Liver (tissue), 3 donors: ENCODE results near the gene MORC4.

ENCODE experiments used
- GABPA ChIP-seq, 2 donors: IDR thresholded peaks in 1 of 2; conservative IDR thresholded peaks in 1 of 2; 2 replicates each; pipeline ENCODE4 v1.6.1; 2016; ENCODE audit warnings: antibody characterized with exemption in 2 of 2, mild to moderate bottlenecking in 1 of 2, moderate library complexity in 1 of 2
- RAD21 ChIP-seq, 2 donors: IDR thresholded peaks; 2 replicates each; pipeline ENCODE4 v1.6.1; 2016; ENCODE audit warnings: antibody characterized with exemption in 2 of 2, mild to moderate bottlenecking in 2 of 2
- TAF1 ChIP-seq: conservative IDR thresholded peaks from 2 replicates; pipeline ENCODE4 v1.6.1; 2016; ENCODE audit warnings: antibody characterized with exemption, mild to moderate bottlenecking
- YY1 ChIP-seq: IDR thresholded peaks from 2 replicates; pipeline ENCODE4 v1.6.1; 2016; ENCODE audit warnings: antibody characterized with exemption, mild to moderate bottlenecking
- TF ChIP-seq, protein P1 (sequence below): fragments of 150-350 bp; IDR thresholded peaks from 2 replicates; pipeline ENCODE4 v1.5.1; 2017; ENCODE audit warnings: improper control_type of control experiment, low read depth, low read length; ENCODE audit not compliant: missing input control
- TF ChIP-seq, protein P2 (sequence below): IDR thresholded peaks from 2 replicates; pipeline ENCODE4 v1.6.1; 2016; ENCODE audit warnings: antibody characterized with exemption
- TF ChIP-seq, protein P3 (sequence below): IDR thresholded peaks from 2 replicates; pipeline ENCODE4 v1.6.1; 2016; ENCODE audit warnings: antibody characterized with exemption
- donor health status: healthy.
- donor health status: healthy.

DNA sequence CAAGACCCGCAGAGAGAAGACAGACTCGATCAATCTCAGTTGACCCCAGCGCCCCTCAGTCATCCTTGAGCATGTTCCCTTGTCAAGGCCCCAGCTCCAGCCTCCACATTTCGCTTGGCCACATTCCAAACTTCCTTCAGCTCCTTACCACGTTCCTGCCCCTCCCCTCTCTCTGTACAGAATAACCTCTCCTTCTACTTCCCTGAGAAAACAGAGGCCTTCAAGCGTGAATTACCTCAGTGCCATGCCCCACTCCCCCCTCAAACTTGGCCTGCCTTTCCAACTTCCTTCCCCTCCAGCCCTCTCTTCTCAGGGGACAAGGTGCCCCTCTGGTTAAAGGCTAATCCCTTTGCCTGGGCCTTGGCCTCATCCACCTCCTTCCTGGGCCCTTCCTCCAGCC is 93.7 kb downstream of the MORC4 start:
- TF ChIP-seq, protein P1, sequence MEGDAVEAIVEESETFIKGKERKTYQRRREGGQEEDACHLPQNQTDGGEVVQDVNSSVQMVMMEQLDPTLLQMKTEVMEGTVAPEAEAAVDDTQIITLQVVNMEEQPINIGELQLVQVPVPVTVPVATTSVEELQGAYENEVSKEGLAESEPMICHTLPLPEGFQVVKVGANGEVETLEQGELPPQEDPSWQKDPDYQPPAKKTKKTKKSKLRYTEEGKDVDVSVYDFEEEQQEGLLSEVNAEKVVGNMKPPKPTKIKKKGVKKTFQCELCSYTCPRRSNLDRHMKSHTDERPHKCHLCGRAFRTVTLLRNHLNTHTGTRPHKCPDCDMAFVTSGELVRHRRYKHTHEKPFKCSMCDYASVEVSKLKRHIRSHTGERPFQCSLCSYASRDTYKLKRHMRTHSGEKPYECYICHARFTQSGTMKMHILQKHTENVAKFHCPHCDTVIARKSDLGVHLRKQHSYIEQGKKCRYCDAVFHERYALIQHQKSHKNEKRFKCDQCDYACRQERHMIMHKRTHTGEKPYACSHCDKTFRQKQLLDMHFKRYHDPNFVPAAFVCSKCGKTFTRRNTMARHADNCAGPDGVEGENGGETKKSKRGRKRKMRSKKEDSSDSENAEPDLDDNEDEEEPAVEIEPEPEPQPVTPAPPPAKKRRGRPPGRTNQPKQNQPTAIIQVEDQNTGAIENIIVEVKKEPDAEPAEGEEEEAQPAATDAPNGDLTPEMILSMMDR: no peak
- TF ChIP-seq RAD21 (IDR thresholded peaks at IDR 0.05): no peak
- no peak for TF ChIP-seq GABPA (IDR thresholded peaks at IDR 0.05 in 1 of 2, conservative IDR thresholded peaks at IDR 0.05 in 1 of 2)
- TF ChIP-seq, protein P2, sequence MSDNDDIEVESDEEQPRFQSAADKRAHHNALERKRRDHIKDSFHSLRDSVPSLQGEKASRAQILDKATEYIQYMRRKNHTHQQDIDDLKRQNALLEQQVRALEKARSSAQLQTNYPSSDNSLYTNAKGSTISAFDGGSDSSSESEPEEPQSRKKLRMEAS: no peak
- no peak for TF ChIP-seq TAF1
- TF ChIP-seq, protein P3, sequence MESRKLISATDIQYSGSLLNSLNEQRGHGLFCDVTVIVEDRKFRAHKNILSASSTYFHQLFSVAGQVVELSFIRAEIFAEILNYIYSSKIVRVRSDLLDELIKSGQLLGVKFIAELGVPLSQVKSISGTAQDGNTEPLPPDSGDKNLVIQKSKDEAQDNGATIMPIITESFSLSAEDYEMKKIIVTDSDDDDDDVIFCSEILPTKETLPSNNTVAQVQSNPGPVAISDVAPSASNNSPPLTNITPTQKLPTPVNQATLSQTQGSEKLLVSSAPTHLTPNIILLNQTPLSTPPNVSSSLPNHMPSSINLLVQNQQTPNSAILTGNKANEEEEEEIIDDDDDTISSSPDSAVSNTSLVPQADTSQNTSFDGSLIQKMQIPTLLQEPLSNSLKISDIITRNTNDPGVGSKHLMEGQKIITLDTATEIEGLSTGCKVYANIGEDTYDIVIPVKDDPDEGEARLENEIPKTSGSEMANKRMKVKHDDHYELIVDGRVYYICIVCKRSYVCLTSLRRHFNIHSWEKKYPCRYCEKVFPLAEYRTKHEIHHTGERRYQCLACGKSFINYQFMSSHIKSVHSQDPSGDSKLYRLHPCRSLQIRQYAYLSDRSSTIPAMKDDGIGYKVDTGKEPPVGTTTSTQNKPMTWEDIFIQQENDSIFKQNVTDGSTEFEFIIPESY: no peak
- no peak for TF ChIP-seq YY1
